ENCODE data around the gene MCTP1.
A peak's percentile ranks its signal among the peaks of the same experiment; 100 is the strongest.

The MCTP1 gene
- long read RNA-seq, transcript MCTP1-201 (23 exons, 2,337 nt): major isoform, 6 of 43 reads
- long read RNA-seq, partial matches to known transcripts: 8 of 43 reads
- long read RNA-seq, other reads (novel, unspliced or antisense): 28 of 43 reads

- TF ChIP-seq, protein P1, sequence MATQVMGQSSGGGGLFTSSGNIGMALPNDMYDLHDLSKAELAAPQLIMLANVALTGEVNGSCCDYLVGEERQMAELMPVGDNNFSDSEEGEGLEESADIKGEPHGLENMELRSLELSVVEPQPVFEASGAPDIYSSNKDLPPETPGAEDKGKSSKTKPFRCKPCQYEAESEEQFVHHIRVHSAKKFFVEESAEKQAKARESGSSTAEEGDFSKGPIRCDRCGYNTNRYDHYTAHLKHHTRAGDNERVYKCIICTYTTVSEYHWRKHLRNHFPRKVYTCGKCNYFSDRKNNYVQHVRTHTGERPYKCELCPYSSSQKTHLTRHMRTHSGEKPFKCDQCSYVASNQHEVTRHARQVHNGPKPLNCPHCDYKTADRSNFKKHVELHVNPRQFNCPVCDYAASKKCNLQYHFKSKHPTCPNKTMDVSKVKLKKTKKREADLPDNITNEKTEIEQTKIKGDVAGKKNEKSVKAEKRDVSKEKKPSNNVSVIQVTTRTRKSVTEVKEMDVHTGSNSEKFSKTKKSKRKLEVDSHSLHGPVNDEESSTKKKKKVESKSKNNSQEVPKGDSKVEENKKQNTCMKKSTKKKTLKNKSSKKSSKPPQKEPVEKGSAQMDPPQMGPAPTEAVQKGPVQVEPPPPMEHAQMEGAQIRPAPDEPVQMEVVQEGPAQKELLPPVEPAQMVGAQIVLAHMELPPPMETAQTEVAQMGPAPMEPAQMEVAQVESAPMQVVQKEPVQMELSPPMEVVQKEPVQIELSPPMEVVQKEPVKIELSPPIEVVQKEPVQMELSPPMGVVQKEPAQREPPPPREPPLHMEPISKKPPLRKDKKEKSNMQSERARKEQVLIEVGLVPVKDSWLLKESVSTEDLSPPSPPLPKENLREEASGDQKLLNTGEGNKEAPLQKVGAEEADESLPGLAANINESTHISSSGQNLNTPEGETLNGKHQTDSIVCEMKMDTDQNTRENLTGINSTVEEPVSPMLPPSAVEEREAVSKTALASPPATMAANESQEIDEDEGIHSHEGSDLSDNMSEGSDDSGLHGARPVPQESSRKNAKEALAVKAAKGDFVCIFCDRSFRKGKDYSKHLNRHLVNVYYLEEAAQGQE (IDR thresholded peaks at IDR 0.05; ENCODE audit: insufficient replicate concordance, low read depth): no peak
- TF ChIP-seq GABPA (IDR thresholded peaks at IDR 0.05; ENCODE audit: low read depth) (no peak), SPI1 (IDR thresholded peaks at IDR 0.05; ENCODE audit: borderline replicate concordance, low read depth) (no peak), CTCF (IDR thresholded peaks at IDR 0.05; ENCODE audit: insufficient read depth, low read length) (no peak), POLR2AphosphoS5 (IDR thresholded peaks at IDR 0.05; ENCODE audit: low read depth) (no peak)
- H3K27me3 ChIP-seq (ENCODE audit: insufficient read depth, poor library complexity, severe bottlenecking): peaks cover 11% of the 10 kb centered on the region
- H3K4me3 ChIP-seq (replicated peaks; ENCODE audit: insufficient read depth, low read length): peak within 1 kb of the TSS; percentile 57
- DNase-seq (ENCODE audit: low read depth in 1 of 2, low spot score in 1 of 2): no peak
- H3K27ac ChIP-seq (replicated peaks): no peak within 1 kb of the TSS
These were observed at the start of gene MCTP1 for GRCh38 chr5:95284572-95285408. Gene MCTP1, minus strand, starts transcription at chr5:95285094.

DNA sequence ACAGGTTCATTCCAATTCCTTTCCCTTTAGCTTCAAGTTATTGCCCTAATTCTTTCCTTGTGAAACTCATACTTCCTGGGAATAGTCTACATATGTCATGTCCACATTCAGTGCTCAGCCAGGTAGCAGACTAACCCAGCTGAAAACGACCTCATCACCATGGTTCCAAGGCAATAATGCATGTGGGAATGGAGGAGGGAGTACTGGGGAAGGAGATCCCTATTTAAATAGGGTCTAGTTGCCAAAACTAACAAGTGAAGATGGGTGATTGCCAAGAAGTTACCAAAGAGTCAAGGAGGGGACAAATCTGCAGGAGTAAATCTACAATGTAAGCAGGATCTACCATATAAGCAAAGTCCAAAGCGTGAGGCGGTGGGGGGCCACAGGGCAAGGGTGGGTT, 47.3 kb upstream of the MCTP1 start:
- no peak for DNase-seq (ENCODE audit: low read depth in 1 of 2, low spot score in 1 of 2)
- Histone ChIP-seq H3K27ac (replicated peaks) (no peak overlapping the region), H3K27me3 (ENCODE audit: insufficient read depth, poor library complexity, severe bottlenecking) (no peaks in the 10 kb centered on the region), H3K4me3 (replicated peaks; ENCODE audit: insufficient read depth, low read length) (no peak overlapping the region)
- TF ChIP-seq, protein P1 (IDR thresholded peaks at IDR 0.05; ENCODE audit: insufficient replicate concordance, low read depth): no peak
- no peak for TF ChIP-seq CTCF (IDR thresholded peaks at IDR 0.05; ENCODE audit: insufficient read depth, low read length)
- TF ChIP-seq GABPA (IDR thresholded peaks at IDR 0.05; ENCODE audit: low read depth): no peak
- TF ChIP-seq POLR2AphosphoS5 (IDR thresholded peaks at IDR 0.05; ENCODE audit: low read depth): no peak
- TF ChIP-seq SPI1 (IDR thresholded peaks at IDR 0.05; ENCODE audit: borderline replicate concordance, low read depth): no peak

GRCh38 chr5:95331358-95331757, 46.5 kb upstream of the MCTP1 start:
- TF ChIP-seq POLR2AphosphoS5 (IDR thresholded peaks at IDR 0.05; ENCODE audit: low read depth) (no peak), CTCF (IDR thresholded peaks at IDR 0.05; ENCODE audit: insufficient read depth, low read length) (no peak), SPI1 (IDR thresholded peaks at IDR 0.05; ENCODE audit: borderline replicate concordance, low read depth) (no peak), GABPA (IDR thresholded peaks at IDR 0.05; ENCODE audit: low read depth) (no peak)
- TF ChIP-seq, protein P1 (IDR thresholded peaks at IDR 0.05; ENCODE audit: insufficient replicate concordance, low read depth): no peak
- H3K4me3 ChIP-seq (replicated peaks; ENCODE audit: insufficient read depth, low read length): no peak overlapping the region
- DNase-seq (ENCODE audit: low read depth in 1 of 2, low spot score in 1 of 2): no peak
- no peaks in the 10 kb centered on the region for H3K27me3 ChIP-seq (ENCODE audit: insufficient read depth, poor library complexity, severe bottlenecking)
- H3K27ac ChIP-seq (replicated peaks): no peak overlapping the region
